HG03469 (cell line): ENCODE data around the gene HAAO.
"Not testable (repeated sequence)": the region's sequence is repeated elsewhere in the genome, so short reads cannot be mapped to it uniquely, and the experiment has no call there.

ENCODE experiments used
- ATAC-seq: cut with Tn5 transposase; IDR thresholded peaks from one replicate; pipeline ENCODE4 v1.9.1; 2021; ENCODE audit warnings: mild to moderate bottlenecking, moderate library complexity, moderate number of reproducible peaks; ENCODE audit not compliant: unreplicated experiment

The HAAO gene

DNA sequence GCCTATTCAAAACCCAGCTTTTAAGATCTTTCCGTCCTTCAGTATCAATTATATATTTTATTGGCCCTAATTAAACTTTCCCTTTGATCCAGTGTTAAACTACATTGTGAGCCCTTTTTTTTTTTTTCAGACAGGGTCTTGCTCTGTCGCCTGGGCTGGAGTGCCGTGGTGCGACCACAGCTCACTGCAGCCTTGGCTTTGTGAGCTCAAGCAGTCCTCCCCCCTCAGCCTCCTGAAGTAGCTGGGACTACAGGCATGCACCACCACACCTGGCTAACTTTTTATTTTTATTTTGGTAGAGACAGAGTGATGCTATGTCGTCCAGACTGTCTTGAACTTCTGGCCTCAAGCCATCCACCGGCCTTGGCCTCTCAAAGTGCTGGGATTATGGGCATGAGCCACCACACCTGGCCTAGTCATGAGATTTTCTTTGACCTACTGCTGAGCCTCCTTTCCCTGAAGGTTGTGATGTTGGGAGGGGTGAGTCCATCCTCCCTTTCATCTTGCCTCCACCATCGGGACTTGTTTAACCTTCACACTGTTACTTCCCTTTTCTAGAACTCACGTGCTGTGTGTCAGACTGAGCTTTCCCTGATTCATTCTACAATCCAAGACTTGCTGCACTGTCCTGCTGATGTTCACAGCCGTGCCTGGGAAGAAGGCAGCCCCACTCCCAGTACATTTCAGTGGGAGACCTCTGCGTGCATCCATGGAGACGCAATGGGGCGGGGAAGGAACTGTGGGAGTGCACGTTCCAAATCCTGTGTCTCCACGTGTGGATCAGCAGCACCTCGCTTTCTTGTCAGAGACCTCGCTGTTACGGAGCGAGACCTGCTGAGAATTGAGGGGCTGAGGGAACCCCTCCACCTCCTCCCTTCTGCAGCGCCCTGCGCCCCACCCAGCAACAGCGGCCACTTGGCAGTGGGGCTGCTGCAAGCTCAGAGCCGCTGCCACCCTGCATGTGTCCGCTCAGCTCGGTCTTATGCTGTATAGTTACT, 39.3 kb downstream of the HAAO start:
- no peak for ATAC-seq

DNA sequence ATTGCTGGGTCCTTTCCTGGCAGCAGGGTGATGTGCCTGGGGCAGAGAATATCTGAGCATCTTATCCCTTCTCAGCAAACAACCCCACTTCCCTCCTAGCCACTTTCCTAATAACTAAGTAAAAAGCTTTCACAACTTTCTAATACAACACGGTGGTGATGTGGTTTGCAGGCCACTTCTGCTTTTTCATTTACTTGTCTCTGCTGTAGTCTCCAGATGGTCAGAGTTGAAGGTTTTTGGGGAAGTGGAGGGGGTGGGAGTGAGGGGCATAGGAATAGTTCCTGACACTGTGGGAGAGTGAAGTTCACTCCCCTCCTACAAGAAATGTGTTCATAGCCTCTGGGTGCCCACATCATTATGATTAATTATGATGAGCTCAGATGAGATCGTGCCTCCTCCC, 40.1 kb downstream of the HAAO start:
- ATAC-seq: peak; percentile 54

DNA sequence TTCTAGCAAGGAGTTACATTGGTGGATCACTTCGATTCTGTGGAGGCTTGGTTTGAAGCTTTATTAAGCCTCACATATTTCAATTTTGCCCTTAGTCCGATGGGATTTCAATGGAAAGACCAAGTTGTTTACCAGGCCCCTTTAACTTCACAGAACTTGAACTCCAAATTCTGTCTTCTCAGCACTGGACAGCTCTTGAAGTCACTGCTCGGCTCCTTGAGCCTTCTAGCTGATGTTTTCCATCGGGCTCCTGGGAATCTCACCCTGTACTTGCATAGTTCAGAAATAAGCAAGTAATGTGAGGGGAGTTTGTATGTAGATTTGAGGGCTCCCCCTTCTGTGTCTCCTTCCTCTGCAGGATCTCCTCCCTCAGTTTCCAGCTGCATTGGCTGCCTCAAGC, 43.5 kb downstream of the HAAO start:
- ATAC-seq: no peak

DNA sequence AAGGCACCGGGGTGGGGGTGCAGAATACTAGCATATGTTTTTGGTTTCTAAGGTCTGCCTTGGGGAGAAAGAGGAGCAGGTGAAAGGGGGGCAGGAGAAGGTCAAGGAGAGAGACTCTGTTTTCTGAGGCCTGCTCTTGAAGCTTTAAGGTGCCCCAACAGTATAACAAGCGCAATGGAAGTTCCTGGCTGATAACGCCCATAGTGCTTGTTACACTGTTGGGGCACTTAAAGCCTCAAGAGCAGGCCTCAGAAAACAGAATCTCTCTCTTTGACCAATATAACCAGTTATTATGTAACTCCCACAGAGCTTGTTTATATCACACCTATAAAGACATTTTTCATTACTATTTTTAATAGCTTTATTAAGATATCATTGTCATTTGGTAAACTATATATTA, 45.0 kb downstream of the HAAO start:
- no peak for ATAC-seq

DNA sequence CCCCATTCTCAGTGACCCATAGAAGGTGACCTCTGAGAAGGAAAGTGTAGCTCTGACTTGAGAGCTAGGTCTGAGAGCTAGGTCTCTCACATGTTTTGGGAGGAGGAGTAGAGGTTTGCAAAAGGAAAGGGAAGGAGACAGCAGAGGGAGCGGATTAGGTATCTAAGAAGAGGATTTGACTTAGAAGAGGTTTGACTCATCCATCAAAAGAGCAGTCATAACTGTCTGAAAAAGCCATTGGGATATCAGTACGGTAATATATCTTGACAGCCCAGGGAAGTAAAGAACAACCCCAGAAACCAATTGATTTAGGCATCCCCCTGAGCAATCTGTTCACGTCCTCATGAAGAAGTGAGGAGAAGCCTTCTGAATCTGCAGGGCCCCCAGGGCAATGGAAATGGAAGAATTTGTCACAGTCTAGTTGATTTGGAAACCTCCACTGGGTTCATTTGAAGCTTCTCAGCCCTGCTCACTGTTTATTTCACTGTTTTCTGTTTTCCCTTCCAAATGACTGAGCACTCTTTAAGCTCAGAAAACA, 47.8 kb downstream of the HAAO start:
- no peak for ATAC-seq

DNA sequence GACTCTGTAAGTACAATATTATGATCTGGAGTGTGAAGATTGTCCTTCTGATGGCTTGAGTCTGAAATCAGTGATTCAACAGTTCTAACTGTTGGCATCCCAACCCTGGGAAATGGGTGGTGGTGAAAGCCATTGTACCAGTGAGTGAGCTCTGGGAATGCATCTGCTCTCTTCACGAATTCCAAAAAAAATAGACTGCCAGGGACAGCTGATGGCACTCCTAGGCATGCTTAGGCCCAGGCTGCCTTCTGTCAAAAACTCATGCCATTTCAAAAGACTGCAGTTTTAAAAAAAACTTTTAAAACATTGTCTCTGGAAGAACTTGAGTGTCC, 48.8 kb downstream of the HAAO start:
- ATAC-seq: no peak

DNA sequence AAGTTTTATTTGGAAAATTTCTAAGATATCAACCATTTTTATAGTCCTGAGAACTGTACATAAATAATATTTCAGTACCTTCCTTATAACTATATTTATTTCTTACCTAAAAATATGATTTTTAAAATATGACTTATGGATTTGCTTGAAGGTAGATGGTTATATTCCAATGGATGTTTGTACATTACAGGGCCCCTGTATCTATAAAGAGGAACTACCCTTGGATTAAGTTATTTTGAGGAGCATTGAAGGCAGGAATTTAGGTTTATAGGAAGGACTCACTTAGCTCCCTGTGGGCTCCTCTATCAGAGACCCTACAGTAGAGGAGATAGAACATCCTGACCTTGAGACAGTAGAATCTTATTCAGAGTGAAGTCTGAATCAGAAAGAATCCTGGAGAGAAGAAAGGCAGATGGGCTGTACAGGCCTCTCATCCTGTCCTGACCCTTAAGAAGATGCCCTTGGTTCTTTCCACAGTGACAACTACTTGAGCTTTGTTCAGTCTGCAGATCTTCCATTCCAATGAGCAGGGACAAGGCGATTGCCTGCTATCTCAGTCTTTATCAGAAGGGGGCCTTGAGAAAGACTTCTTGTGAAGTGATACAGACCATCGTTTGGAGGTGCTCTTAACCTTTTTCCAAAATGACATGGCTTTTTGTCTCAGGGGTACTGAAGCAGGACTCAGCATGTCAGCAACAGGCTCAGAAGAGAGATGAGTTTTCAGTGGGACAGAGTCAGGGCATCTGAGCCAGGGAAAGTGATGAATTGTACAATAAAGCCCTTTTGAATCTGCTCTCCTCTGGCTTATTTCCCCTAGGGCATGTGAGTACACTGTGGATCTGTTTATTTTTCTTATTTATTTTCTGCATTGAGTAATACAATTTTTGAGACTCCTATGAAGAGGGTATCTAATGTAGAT, 49.4 kb downstream of the HAAO start:
- no peak for ATAC-seq

DNA sequence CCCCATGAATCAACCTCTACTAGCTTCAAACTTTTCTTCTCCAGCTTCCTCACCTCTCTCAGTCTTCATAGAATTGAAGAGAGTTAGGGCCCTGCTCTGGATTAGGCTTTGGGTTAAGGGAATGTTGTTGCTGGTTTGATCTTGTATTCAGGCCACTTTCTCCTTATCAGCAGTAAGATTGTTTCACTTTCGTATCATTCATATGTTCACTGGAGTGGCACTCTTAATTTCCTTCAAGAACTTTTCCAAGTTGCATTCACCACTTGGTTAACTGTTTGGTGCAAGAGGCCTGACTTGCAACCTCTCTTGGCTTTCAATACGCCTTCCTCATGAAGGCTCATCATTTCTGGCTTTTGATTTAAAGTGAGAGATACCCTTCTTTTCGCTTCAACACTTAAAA, 51.2 kb downstream of the HAAO start:
- no peak for ATAC-seq

DNA sequence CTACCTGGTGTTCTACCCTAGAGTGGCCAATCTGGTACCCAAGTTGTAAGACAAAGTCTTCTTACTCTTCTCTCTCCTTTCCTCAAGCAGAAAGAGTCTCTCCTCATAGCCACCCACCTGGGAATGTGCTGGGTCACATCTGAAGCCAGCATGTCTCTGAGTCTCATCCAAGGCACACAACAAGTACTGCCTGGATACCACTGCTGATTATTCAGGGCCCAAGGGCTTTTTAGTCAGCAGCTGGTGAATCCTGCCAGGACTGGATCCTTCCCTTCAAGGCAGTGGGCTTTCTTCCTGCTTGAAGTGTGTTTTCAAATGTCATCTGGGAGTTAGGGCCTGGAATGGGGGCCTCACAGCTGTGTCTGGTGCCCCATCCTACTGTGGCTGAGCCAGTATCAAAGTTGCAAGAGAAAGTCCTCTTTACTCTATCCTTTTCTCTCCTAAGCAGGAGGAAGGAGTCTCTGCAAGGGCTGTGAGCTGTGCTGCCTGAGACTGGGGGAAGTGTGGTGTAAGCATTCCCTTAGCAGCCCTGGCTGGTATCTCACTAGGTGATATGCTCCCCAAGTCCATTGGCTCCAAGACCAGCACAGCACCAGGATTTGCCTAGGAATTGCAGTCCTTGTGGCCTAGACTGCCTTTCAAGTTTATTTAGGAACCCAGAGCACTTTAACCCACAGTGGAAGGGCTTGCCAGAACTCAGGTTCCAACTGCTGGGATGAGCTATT, 55.6 kb downstream of the HAAO start:
- ATAC-seq: no peak

DNA sequence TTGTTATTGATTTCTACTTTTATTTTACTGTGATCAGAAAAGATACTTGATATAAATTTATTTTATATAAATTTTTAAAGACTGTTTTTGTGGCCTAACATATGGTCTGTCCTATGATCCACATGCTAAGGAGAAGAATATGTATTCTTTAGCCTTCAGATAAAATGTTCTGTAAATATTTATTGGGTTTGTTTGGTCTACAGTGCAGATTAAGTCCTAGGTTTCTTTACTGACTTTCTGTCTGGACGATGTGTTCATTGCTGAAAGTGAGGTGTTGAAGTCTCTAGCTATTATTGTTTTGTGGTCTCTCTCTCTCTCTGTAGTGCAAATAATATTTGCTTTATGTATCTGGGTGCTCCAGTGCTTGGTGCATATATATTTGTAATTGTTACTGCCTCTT, 58.5 kb downstream of the HAAO start:
- ATAC-seq: no peak

DNA sequence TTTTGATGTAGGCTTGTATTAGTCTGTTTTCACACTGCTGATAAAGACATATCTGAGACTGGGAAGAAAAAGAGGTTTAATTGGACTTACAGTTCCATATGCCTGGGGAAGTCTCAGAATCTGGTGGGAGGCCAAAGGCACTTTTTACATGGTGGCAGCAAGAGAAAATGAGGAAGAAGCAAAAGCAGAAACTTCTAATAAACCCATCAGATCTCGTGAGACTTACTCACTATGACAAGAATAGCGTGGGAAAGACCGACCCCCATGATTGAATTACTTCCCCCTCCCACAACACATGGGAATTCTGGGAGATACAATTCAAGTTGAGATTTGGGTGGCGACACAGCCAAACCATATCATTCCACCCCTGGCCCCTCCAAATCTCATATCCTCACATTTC, 61.1 kb downstream of the HAAO start:
- ATAC-seq: not testable (repeated sequence)

DNA sequence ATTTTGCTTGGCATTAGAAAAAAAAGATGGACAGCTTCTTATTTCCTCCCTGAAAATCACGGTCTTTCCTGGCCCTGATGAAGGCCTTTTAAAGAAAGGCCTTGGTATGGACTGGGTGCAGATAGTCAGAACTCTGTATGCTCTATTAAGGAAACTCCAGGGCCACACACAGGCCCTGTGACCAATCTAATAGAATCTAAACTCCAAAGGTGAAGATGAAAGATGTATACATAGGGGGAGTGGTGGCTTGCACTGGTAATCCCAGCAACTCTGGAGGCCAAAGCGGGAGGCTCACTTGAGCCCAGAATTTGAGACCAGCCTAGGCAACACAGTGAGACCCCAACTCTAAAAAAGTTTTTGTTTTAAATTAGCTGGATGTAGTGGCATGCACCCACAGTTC, 65.7 kb downstream of the HAAO start:
- no peak for ATAC-seq

DNA sequence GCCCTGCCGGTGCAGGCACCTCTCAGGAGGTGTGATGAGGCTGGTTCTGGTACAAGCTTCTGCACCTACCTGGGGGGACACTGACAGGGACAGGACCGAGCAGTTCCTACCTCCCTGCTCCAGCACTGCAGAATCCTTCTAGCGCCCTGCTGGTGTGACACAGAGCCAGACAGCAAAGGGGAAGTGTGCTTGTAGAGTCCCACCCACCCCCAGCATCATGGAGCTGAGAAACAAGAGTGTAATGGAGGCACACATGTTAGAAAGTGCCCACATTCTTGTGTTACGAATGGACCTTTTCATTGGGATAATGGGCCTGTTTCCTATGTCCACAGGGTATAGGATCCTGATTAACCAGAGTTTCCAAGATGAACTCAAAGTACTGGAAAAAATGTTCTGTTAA, 66.7 kb downstream of the HAAO start:
- no peak for ATAC-seq

DNA sequence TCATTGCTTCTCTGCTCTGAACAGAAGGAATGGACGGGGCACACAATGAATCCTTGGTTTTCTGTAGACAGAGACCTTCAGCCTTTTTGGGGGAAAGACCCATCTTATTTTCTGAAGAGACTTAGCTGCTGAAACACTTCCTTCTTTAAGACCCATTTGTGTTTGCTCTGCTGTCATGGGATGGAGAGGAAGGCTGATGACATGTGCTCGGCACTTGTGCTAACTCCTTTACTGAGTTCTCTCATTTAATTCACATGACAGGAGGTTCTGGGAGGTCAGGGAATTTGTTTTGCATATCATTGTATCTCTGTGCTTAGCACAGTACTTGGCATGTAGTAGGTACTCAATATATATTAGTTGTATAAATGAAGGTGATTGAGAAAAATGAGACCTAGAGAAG, 67.5 kb downstream of the HAAO start:
- ATAC-seq: no peak

DNA sequence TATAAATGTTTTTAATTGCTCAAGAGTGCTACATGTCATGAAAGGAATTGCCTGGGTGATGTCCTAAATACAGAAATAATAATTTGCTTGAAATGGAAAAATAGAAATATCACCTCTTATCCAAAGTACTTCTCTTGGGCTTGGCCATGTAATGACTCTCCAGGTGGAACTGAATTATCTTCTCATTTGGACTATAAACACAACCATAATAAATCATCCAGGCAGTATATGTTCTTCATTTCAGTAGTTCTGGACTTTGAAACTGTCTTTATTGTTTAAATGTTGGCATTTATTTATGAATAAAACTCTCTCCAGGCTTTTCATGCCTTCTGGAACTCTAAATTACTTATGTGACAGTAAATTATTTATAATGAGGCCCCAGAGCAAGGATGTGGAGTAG, 68.9 kb downstream of the HAAO start:
- ATAC-seq: no peak

DNA sequence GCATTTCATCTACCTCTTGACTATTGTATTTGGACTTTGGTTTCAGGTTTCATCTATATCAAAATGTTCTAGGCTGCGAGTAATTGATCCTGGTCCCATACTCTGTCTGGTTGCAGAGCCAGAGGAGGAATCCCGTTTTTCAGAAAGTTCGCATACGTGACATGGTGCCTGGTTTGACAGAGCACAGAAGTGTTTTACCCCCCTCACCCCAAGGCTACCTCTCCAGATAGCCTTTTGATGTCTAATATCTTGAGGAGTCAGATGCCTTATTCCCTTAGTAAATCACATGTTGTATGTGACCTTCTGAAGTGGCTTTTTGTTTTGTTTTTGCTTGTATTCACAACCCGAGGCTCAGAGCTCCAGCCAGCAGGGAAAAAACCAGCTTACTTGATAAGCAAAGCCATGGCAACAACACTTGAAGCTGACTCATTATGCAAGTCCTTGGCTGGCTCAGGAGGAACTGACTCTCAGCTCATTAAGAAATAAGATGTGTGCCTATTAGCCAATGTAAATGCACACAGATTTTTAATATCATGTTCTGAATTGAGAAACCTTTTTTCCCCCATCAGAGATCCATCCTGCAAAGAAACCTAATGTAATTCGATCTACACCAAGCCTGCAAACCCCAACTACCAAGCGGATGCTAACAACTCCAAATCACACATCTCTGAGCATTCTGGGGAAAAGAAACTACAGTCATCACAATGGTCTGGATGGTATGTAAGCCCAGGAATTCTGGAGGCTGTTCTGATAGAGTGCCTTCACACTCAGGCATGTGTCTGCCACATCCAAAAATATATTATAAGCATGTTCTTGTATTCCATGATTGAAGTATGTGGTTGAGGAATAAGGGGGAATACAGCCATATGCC, 69.8 kb downstream of the HAAO start:
- ATAC-seq: peak; percentile 94

DNA sequence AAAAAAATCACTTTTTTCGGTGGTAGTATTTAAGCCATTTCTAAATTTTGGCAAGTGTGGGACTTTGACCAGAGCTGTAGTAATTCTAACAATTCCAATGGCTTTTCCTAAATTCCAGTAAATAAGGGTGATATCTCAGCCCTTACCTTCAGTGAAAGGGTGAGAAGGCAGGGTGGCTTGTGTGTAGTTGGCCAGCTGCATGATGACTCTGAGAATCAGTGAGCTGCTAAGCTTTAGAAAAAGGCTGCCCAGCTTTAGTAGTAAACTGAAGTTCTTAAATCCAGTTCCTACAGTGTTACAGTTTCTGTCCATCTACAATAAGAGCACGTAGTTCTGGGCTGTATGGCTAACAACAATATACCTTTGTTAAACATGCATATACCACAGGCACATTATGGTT, 70.5 kb downstream of the HAAO start:
- ATAC-seq: no peak
